HCT116 (cell line): ENCODE measurements around the gene ABCC1. TPM values are rescaled to one million over a fixed set of nuclear protein-coding genes. Genes with fewer than 3 reads are reported as not detected.

Source experiments
- ATAC-seq: fragments of 200-7000 bp; cut with Tn5 transposase; 2 replicates; pipeline ENCODE4 v1.9.1; 2020; ENCODE audit warnings: mild to moderate bottlenecking, moderate library complexity
- BruUV-seq: library from RNA; stranded (reverse); fragments of 400-500 nt; replicated peaks from 2 replicates; lab custom pipeline; 2021; lab: Mats Ljungman, UMichigan
- CTCF ChIA-PET: fragments of 300-600 bp; sonication (Branson Sonifier 250); formaldehyde crosslinking; loops from one replicate; lab custom pipeline; 2021; ENCODE audit warnings: antibody characterized with exemption; lab: Charles Lee
- POLR2A ChIA-PET: fragments of 300-600, 350-600 bp; sonication (Branson Sonifier 250); formaldehyde crosslinking; loops from one replicate; lab custom pipeline; 2021; ENCODE audit warnings: antibody characterized with exemption; lab: Charles Lee
- RAD21 ChIA-PET, 2 experiments: fragments of 300-600 bp; sonication (Branson Sonifier 250); formaldehyde crosslinking; loops; one replicate each; lab custom pipeline; 2023; ENCODE audit warnings: low total read pairs in 2 of 2; ENCODE audit not compliant: uncharacterized antibody in 2 of 2, unreplicated experiment in 2 of 2, low non-redundant PET in 1 of 2; lab: Charles Lee
- DNase-seq: peaks from one replicate; pipeline ENCODE4 v3.0.0-alpha.2; 2010; ENCODE audit warnings: low read depth, low spot score
- H2AFZ ChIP-seq: fragments of 200-600 bp; shearing (Covaris generic), sonication (generic); 2 replicates; pipeline ENCODE4 v1.6.1; 2017; ENCODE audit warnings: low read depth, mixed run types, mixed read lengths, antibody characterized with exemption, low read length; ENCODE audit not compliant: poor library complexity, severe bottlenecking
- H3K27ac ChIP-seq: 2 replicates; pipeline ENCODE4 v1.5.1; 2012; ENCODE audit warnings: low read depth, low read length
- H3K27me3 ChIP-seq: fragments of 200-600 bp; sonication (generic); 2 replicates; pipeline ENCODE4 v1.6.1; 2016; ENCODE audit warnings: mixed run types, low read length, mixed read lengths; ENCODE audit not compliant: insufficient read depth
- H3K36me3 ChIP-seq, 2 experiments: fragments of 200-500 bp in 1 of 2; fragments of 200-600 bp in 1 of 2; sonication (Bioruptor generic) in 1 of 2; sonication (generic) in 1 of 2; 2 replicates each; pipeline versions ENCODE4 v1.5.1 to v1.6.1; 2014 to 2016; ENCODE audit warnings: low read length in 2 of 2, inconsistent platforms in 1 of 2, mixed read lengths in 1 of 2, mixed run types in 1 of 2; ENCODE audit not compliant: insufficient read depth in 2 of 2, control insufficient read depth in 1 of 2
- H3K4me1 ChIP-seq, 2 experiments: fragments of 200-600 bp in 1 of 2; sonication (generic) in 1 of 2; 2 replicates each; pipeline versions ENCODE4 v1.5.1 to v1.6.1; 2012 to 2017; ENCODE audit warnings: low read length in 2 of 2, inconsistent platforms in 1 of 2, mild to moderate bottlenecking in 1 of 2, mixed read lengths in 1 of 2, mixed run types in 1 of 2, moderate library complexity in 1 of 2; ENCODE audit not compliant: insufficient read depth in 2 of 2, control insufficient read depth in 1 of 2
- H3K4me2 ChIP-seq: fragments of 200-600 bp; sonication (generic); 2 replicates; pipeline ENCODE4 v1.6.1; 2017; ENCODE audit warnings: mixed run types, low read length, mixed read lengths
- H3K4me3 ChIP-seq, 2 experiments: fragments of 200-600 bp in 1 of 2; sonication (generic) in 1 of 2; replicated peaks in 1 of 2; 2 replicates each; pipeline ENCODE4 v1.5.1; 2011 to 2016; ENCODE audit warnings: low read length in 2 of 2, control low read depth in 1 of 2, low read depth in 1 of 2, mild to moderate bottlenecking in 1 of 2, mixed read lengths in 1 of 2, mixed run types in 1 of 2
- H3K79me2 ChIP-seq: fragments of 200-600 bp; sonication (generic); 2 replicates; pipeline ENCODE4 v1.6.1; 2017; ENCODE audit warnings: mild to moderate bottlenecking, mixed run types, low read length, moderate library complexity, mixed read lengths; ENCODE audit not compliant: insufficient read depth
- H3K9ac ChIP-seq: fragments of 200-600 bp; sonication (generic); 2 replicates; pipeline ENCODE4 v1.6.1; 2016; ENCODE audit warnings: low read length, mixed read lengths
- H3K9me2 ChIP-seq: fragments of 200-600 bp; sonication (generic), shearing (Covaris generic); 2 replicates; pipeline ENCODE4 v1.6.1; 2017; ENCODE audit warnings: mixed run types, mild to moderate bottlenecking, moderate library complexity; ENCODE audit not compliant: insufficient read depth
- H3K9me3 ChIP-seq, 2 experiments: fragments of 200-500 bp in 1 of 2; fragments of 200-600 bp in 1 of 2; sonication (Bioruptor generic) in 1 of 2; sonication (generic) in 1 of 2; 2 replicates each; pipeline ENCODE4 v1.6.1; 2014 to 2017; ENCODE audit warnings: low read length in 2 of 2, mixed read lengths in 2 of 2, inconsistent platforms in 1 of 2, low read depth in 1 of 2, mild to moderate bottlenecking in 1 of 2, mixed run types in 1 of 2, moderate library complexity in 1 of 2; ENCODE audit not compliant: control insufficient read depth in 1 of 2, insufficient read depth in 1 of 2
- H4K20me1 ChIP-seq: fragments of 200-600 bp; sonication (generic), shearing (Covaris generic); 2 replicates; pipeline ENCODE4 v1.6.1; 2017; ENCODE audit warnings: mixed run types, mild to moderate bottlenecking, moderate library complexity; ENCODE audit not compliant: insufficient read depth
- ATF3 ChIP-seq: IDR thresholded peaks from 2 replicates; pipeline ENCODE4 v1.6.1; 2012
- CBX3 ChIP-seq: IDR thresholded peaks from 2 replicates; pipeline ENCODE4 v1.6.1; 2012; ENCODE audit warnings: low read depth
- CEBPB ChIP-seq: IDR thresholded peaks from 2 replicates; pipeline ENCODE4 v1.6.1; 2012; ENCODE audit warnings: low read depth
- CTCF ChIP-seq, 3 experiments: fragments of 200-600 bp in 1 of 3; sonication (generic) in 1 of 3; IDR thresholded peaks in 2 of 3; conservative IDR thresholded peaks in 1 of 3; 2 replicates each; pipeline ENCODE4 v1.5.1; 2012 to 2017; ENCODE audit warnings: low read depth in 2 of 3, low read length in 2 of 3, antibody characterized with exemption in 1 of 3, borderline replicate concordance in 1 of 3, control low read depth in 1 of 3, mild to moderate bottlenecking in 1 of 3, mixed read lengths in 1 of 3, mixed run types in 1 of 3, moderate library complexity in 1 of 3; ENCODE audit not compliant: insufficient read depth in 1 of 3
- EGR1 ChIP-seq: IDR thresholded peaks from 2 replicates; pipeline ENCODE4 v1.6.1; 2012; ENCODE audit warnings: low read depth
- EZH2phosphoT487 ChIP-seq: fragments of 200-600 bp; IDR thresholded peaks from 2 replicates; pipeline ENCODE4 v1.6.1; 2018; ENCODE audit warnings: antibody characterized with exemption, borderline replicate concordance
- JUND ChIP-seq: IDR thresholded peaks from 2 replicates; pipeline ENCODE4 v1.6.1; 2012
- POLR2A ChIP-seq: IDR thresholded peaks from 2 replicates; pipeline ENCODE4 v1.7.0; 2011; ENCODE audit warnings: borderline replicate concordance; ENCODE audit not compliant: insufficient read depth, insufficient read length; ENCODE audit errors: extremely low read depth
- POLR2AphosphoS5 ChIP-seq: IDR thresholded peaks from 2 replicates; pipeline ENCODE4 v1.6.1; 2011; ENCODE audit warnings: mild to moderate bottlenecking, low read depth, low read length, moderate library complexity
- REST ChIP-seq: IDR thresholded peaks from 2 replicates; pipeline ENCODE4 v1.6.1; 2012; ENCODE audit warnings: low read depth
- SRF ChIP-seq: IDR thresholded peaks from 2 replicates; pipeline ENCODE4 v1.6.1; 2012; ENCODE audit warnings: low read depth
- TCF7L2 ChIP-seq: IDR thresholded peaks from 2 replicates; pipeline ENCODE4 v1.7.0; 2011; ENCODE audit warnings: borderline replicate concordance, inconsistent platforms; ENCODE audit not compliant: insufficient read depth, insufficient read length; ENCODE audit errors: extremely low read depth
- YY1 ChIP-seq: IDR thresholded peaks from 2 replicates; pipeline ENCODE4 v1.6.1; 2011; ENCODE audit warnings: low read length, low read depth, moderate library complexity, mild to moderate bottlenecking; ENCODE audit not compliant: insufficient replicate concordance; ENCODE audit errors: extremely low read depth
- intact Hi-C: fragments of 100-400 bp; cut with micrococcal nuclease; formaldehyde crosslinking; loops from 2 replicates; pipeline ENCODE4 v1.10.0; 2022
- total RNA-seq: library from RNA; stranded (reverse); gene quantifications from one replicate; pipeline ENCODE4 v1.2.1, GENCODE V29; 2021; ENCODE audit not compliant: unreplicated experiment

ABCC1 gene
- total RNA-seq, 1 experiment from 2014 or later = 61.9 TPM

- TF ChIP-seq REST (no peak), POLR2AphosphoS5 (peak; percentile 67; the same call in 1 of the 2 replicates), ATF3 (no peak), YY1 (no peak), JUND (no peak)
Measured at GRCh38 chr16:15949210-15950160, at the start of gene ABCC1 (continued).

GRCh38 chr16:15900357-15900756, 49.1 kb upstream of the ABCC1 start:
- no peaks in the 10 kb centered on the region for H3K36me3 ChIP-seq
- RAD21 ChIA-PET = interaction anchor here (0.5 to 1.0 kb wide), 2 partner anchors 12 to 194 kb away, joined by 3 read pairs; partner anchors contain the start of gene CEP20 (in 1 of the 2)
- no peak for DNase-seq
- no TSS peak for BruUV-seq
- peak overlapping the region; percentile 24 for H2AFZ ChIP-seq
- POLR2A ChIA-PET = interaction anchor here (0.8 to 1.9 kb wide), 4 partner anchors 12 to 52 kb away, joined by 3 to 18 read pairs (median 3); partner anchors contain the start of gene CEP20
- H3K4me1 ChIP-seq = peaks cover 46 to 73% of the 10 kb centered on the region in 2 experiments
- no peaks in the 10 kb centered on the region for H3K9me3 ChIP-seq
- peak overlapping the region; percentile 55 for H3K9ac ChIP-seq
- H3K9me2 ChIP-seq = no peaks in the 10 kb centered on the region
- no peaks in the 10 kb centered on the region for H3K79me2 ChIP-seq
- H3K27ac ChIP-seq = peak overlapping the region; percentile 87
- H4K20me1 ChIP-seq = no peaks in the 10 kb centered on the region
- intact Hi-C loops = no loop called here
- no peak for ATAC-seq
- H3K27me3 ChIP-seq = no peaks in the 10 kb centered on the region
- CTCF ChIA-PET = interaction anchor here (0.9 to 1.7 kb wide), 2 partner anchors 9 to 25 kb away, joined by 4 read pairs; no protein-coding TSS in a partner anchor
- peak overlapping the region in 1 of 2 experiments; percentile 38; a peak in 1 of 4 replicates for H3K4me3 ChIP-seq
- H3K4me2 ChIP-seq = peak overlapping the region; percentile 75
- TF ChIP-seq POLR2A = no peak
- TF ChIP-seq REST = no peak
- TF ChIP-seq CEBPB = no peak
- no peak for TF ChIP-seq EZH2phosphoT487
- no peak for TF ChIP-seq TCF7L2
- no peak for TF ChIP-seq CTCF (IDR thresholded peaks at IDR 0.05 in 2 of 3, conservative IDR thresholded peaks at IDR 0.05 in 1 of 3; ENCODE audit: borderline replicate concordance in 1 of 3, insufficient read depth in 1 of 3, low read depth in 2 of 3, low read length in 2 of 3)
- TF ChIP-seq CBX3 = no peak
- no peak for TF ChIP-seq EGR1
- no peak for TF ChIP-seq SRF
